ENCODE measurements around the gene ENTPD1. TPM values are rescaled to one million over a fixed set of nuclear protein-coding genes. Genes with fewer than 3 reads are reported as not detected.

The ENTPD1 gene
- total and polyA plus RNA-seq, 9 of the 15 experiments (the other 6 are each of a cell fraction or from before 2014, with no cell fraction given): 0.07 to 1.5 (median 0.37) TPM

GRCh38 chr10:95881316-95881715, 125.4 kb downstream of the ENTPD1 start:
- intact Hi-C loops (cut with micrococcal nuclease) (no loop called here), in situ Hi-C loops (cut with MboI) (no loop called here)
- TF ChIP-seq RBM39 (optimal IDR thresholded peaks at IDR 0.05; ENCODE audit: low read depth, low read length) (no peak), PHTF2 (CRISPR knock-in tag; IDR thresholded peaks at IDR 0.05) (no peak), ZNF444 (CRISPR knock-in tag; IDR thresholded peaks at IDR 0.05) (no peak)
- Histone ChIP-seq H3K27ac (ENCODE audit: extremely low read depth, low read depth, low read length) (no peak overlapping the region), H3K4me1 (replicated peaks in 1 of 2; ENCODE audit: control insufficient read depth in 2 of 2, insufficient read depth in 2 of 2, low read length in 2 of 2) (no peaks in the 10 kb centered on the region), H3K9me3 (replicated peaks; ENCODE audit: control insufficient read depth, insufficient read depth, low read depth, low read length) (no peaks in the 10 kb centered on the region), H4K20me1 (replicated peaks; ENCODE audit: control insufficient read depth, insufficient read depth, low read length) (no peaks in the 10 kb centered on the region), H3K79me2 (ENCODE audit: control insufficient read depth, insufficient read depth, low read length) (no peaks in the 10 kb centered on the region), H3K9ac (ENCODE audit: insufficient read depth in 1 of 2, low read depth in 2 of 2, low read length in 2 of 2) (no peak overlapping the region), H3K9me1 (ENCODE audit: control insufficient read depth, insufficient read depth, low read length) (no peaks in the 10 kb centered on the region), H3K36me3 (ENCODE audit: control insufficient read depth, insufficient read depth, low read length) (peaks cover 4% of the 10 kb centered on the region; the same call in 1 of the 3 replicates), H3K4me3 (no peak overlapping the region), H3K27me3 (ENCODE audit: control insufficient read depth in 2 of 2, insufficient read depth in 2 of 2, low read length in 2 of 2) (no peaks in the 10 kb centered on the region), H2AFZ (ENCODE audit: low read depth, low read length) (no peak overlapping the region), H3K4me2 (ENCODE audit: insufficient read depth, low read length) (no peak overlapping the region)
- DNase-seq (ENCODE audit: extremely low read depth in 1 of 4, low spot score in 3 of 4) (no peak), FAIRE-seq (no peak), ATAC-seq (no peak)
- CTCF ChIA-PET (ENCODE audit: low intra/inter-chr PET ratio): no interaction called here
- POLR2A ChIA-PET: no interaction called here
- BruUV-seq (replicated peaks): no TSS peak

GRCh38 chr10:95889830-95890229, 133.9 kb downstream of the ENTPD1 start:
- ChIA-PET POLR2A (no interaction called here), CTCF (ENCODE audit: low intra/inter-chr PET ratio) (no interaction called here)
- in situ Hi-C loops (cut with MboI) (no loop called here), intact Hi-C loops (cut with micrococcal nuclease) (no loop called here)
- H3K27ac ChIP-seq (ENCODE audit: extremely low read depth, low read depth, low read length): no peak overlapping the region
- no peak for FAIRE-seq
- no peaks in the 10 kb centered on the region for H4K20me1 ChIP-seq (replicated peaks; ENCODE audit: control insufficient read depth, insufficient read depth, low read length)
- H3K9me3 ChIP-seq (replicated peaks; ENCODE audit: control insufficient read depth, insufficient read depth, low read depth, low read length): no peaks in the 10 kb centered on the region
- no peak overlapping the region for H3K9ac ChIP-seq (ENCODE audit: insufficient read depth in 1 of 2, low read depth in 2 of 2, low read length in 2 of 2)
- no peaks in the 10 kb centered on the region for H3K79me2 ChIP-seq (ENCODE audit: control insufficient read depth, insufficient read depth, low read length)
- H3K4me1 ChIP-seq (replicated peaks in 1 of 2; ENCODE audit: control insufficient read depth in 2 of 2, insufficient read depth in 2 of 2, low read length in 2 of 2): no peaks in the 10 kb centered on the region
- no peak for DNase-seq (ENCODE audit: extremely low read depth in 1 of 4, low spot score in 3 of 4)
- no peak overlapping the region for H2AFZ ChIP-seq (ENCODE audit: low read depth, low read length)
- TF ChIP-seq, protein P1, sequence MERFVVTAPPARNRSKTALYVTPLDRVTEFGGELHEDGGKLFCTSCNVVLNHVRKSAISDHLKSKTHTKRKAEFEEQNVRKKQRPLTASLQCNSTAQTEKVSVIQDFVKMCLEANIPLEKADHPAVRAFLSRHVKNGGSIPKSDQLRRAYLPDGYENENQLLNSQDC (CRISPR knock-in tag; IDR thresholded peaks at IDR 0.05): no peak
- TF ChIP-seq ZNF717 (CRISPR knock-in tag; IDR thresholded peaks at IDR 0.05) (no peak), ILF3 (IDR thresholded peaks at IDR 0.05; ENCODE audit: borderline replicate concordance) (no peak), HINFP (tag; conservative IDR thresholded peaks at IDR 0.05; ENCODE audit: low read depth) (no peak), GTF2A2 (tag; IDR thresholded peaks at IDR 0.05) (no peak), ZNF778 (CRISPR knock-in tag; IDR thresholded peaks at IDR 0.05) (no peak), ZBTB49 (CRISPR knock-in tag; IDR thresholded peaks at IDR 0.05; ENCODE audit: borderline replicate concordance) (no peak), ZKSCAN1 (IDR thresholded peaks at IDR 0.05; ENCODE audit: low read depth, low read length) (no peak), ZNF197 (CRISPR knock-in tag; IDR thresholded peaks at IDR 0.05; ENCODE audit: low read depth) (no peak), ZNF124 (CRISPR knock-in tag; IDR thresholded peaks at IDR 0.05) (no peak)
- WGBS (ENCODE audit: insufficient coverage, low coverage, missing lambda C conversion rate): 67% methylated on average over 2 of the region's 2 CpGs
- H3K4me2 ChIP-seq (ENCODE audit: insufficient read depth, low read length): no peak overlapping the region
- no peaks in the 10 kb centered on the region for H3K27me3 ChIP-seq (ENCODE audit: control insufficient read depth in 2 of 2, insufficient read depth in 2 of 2, low read length in 2 of 2)
- ATAC-seq: no peak
- H3K9me1 ChIP-seq (ENCODE audit: control insufficient read depth, insufficient read depth, low read length): no peaks in the 10 kb centered on the region
- no TSS peak for BruUV-seq (replicated peaks)
- H3K36me3 ChIP-seq (ENCODE audit: control insufficient read depth, insufficient read depth, low read length): peaks cover 9% of the 10 kb centered on the region; the same call in 2 of the 3 replicates
- no peak overlapping the region for H3K4me3 ChIP-seq

Measured in K562 (cell line).